ENCODE measurements around the gene B4GALT2. TPM values are rescaled to one million over a fixed set of nuclear protein-coding genes. Genes with fewer than 3 reads are reported as not detected.

The B4GALT2 gene
- total RNA-seq, 1 experiment from 2014 or later = 76.4 TPM

DNA sequence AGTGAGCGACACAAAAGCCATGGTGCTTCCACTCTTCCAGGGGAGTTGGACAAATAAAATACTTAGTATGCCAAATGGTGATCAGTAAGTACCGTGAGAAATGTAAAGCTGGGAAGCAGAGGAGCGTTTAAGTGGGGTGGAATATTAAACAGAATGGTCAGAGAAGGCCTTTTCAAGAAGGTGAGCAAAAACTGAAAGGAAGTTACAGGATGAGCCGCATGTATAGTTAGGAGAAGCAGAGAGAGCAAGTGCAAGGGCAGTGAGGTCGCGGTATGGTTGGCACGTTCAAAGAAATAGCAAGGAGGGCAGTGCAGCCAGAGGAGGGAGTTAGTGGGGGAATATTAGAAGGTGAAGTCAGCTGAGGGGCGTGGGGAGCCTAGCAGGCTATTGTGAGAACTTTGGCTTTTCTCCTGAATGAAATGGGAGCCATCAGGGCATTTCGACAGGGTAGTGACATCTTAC lies 5.0 kb upstream of the B4GALT2 start:
- DNase-seq (ENCODE audit: low spot score) = no peak
- ChIA-PET CTCF (no interaction called here), POLR2A (ENCODE audit: low non-redundant PET) (no interaction called here)
- H3K4me1 ChIP-seq (ENCODE audit: insufficient read depth, low read length, poor library complexity, severe bottlenecking) = peaks cover 27% of the 10 kb centered on the region
- H3K9me3 ChIP-seq (ENCODE audit: low read depth, low read length, poor library complexity, severe bottlenecking) = no peaks in the 10 kb centered on the region
- H3K27ac ChIP-seq (ENCODE audit: low read depth, low read length, poor library complexity, severe bottlenecking) = peak overlapping the region; percentile 90
- H3K4me3 ChIP-seq (ENCODE audit: low read depth, low read length, poor library complexity, severe bottlenecking) = peak overlapping the region; percentile 88
- TF ChIP-seq, protein P1, sequence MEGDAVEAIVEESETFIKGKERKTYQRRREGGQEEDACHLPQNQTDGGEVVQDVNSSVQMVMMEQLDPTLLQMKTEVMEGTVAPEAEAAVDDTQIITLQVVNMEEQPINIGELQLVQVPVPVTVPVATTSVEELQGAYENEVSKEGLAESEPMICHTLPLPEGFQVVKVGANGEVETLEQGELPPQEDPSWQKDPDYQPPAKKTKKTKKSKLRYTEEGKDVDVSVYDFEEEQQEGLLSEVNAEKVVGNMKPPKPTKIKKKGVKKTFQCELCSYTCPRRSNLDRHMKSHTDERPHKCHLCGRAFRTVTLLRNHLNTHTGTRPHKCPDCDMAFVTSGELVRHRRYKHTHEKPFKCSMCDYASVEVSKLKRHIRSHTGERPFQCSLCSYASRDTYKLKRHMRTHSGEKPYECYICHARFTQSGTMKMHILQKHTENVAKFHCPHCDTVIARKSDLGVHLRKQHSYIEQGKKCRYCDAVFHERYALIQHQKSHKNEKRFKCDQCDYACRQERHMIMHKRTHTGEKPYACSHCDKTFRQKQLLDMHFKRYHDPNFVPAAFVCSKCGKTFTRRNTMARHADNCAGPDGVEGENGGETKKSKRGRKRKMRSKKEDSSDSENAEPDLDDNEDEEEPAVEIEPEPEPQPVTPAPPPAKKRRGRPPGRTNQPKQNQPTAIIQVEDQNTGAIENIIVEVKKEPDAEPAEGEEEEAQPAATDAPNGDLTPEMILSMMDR (conservative IDR thresholded peaks at IDR 0.05; ENCODE audit: low read depth, low read length) = no peak
- no peak for TF ChIP-seq EZH2 (IDR thresholded peaks at IDR 0.05; ENCODE audit: borderline replicate concordance, low read depth, low read length, poor library complexity, severe bottlenecking)
- BruUV-seq (replicated peaks) = no TSS peak
- peaks cover 18% of the 10 kb centered on the region for H3K36me3 ChIP-seq (ENCODE audit: insufficient read depth, low read length, poor library complexity, severe bottlenecking)
- no peaks in the 10 kb centered on the region for H3K27me3 ChIP-seq (replicated peaks; ENCODE audit: insufficient read depth, low read depth, low read length, poor library complexity)
- intact Hi-C loops (cut with micrococcal nuclease; ENCODE audit: unreplicated experiment) = no loop called here

DNA sequence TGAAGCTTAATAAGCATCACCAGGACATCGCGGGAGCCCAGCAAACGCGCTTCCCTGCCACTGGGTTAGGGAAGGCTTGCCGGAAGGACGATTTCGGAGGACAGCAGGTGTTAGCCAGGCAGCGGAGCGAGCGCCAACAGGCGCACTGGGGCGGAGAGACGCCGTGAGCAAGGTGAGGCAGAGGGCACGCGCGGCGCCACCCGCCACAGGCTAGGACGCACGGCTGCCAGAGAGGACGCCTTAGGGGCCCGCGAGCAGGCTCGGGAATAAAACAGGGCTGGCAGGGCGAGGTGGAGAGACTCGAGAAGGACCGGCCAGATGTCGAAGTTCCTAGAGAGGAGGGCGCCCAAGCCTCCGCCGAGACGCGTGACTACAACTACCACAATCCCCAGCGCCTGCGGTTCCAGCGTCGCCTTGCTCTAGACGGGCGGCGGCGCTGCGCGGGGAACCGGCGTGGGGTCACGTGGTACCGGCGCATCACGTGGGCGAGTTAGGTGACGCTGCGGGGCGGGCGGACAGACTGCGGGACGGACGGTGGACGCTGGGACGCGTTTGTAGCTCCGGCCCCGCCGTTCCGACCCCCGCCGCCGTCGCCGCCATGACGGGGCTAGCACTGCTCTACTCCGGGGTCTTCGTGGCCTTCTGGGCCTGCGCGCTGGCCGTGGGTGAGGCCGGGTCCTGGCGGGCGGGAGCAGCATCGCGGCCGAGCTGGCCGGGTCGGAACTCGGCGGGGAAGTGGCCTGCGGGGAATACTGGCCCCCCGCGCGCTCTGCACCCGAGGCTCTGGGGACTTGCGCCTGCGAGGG lies 4.4 kb upstream of the B4GALT2 start, which contains the start of gene ATP6V0B:
Gene ATP6V0B (plus strand): TSS at position 518 of the 806 bp plus-strand sequence. CDS start 81 bp downstream, at position 599.
- BruUV-seq (replicated peaks) = no TSS peak
- TF ChIP-seq, protein P1 (conservative IDR thresholded peaks at IDR 0.05; ENCODE audit: low read depth, low read length) = no peak; the same call in 1 of the 2 replicates
- no peak for TF ChIP-seq EZH2 (IDR thresholded peaks at IDR 0.05; ENCODE audit: borderline replicate concordance, low read depth, low read length, poor library complexity, severe bottlenecking)
- CTCF ChIA-PET = interaction anchor here (0.5 kb wide), 1 partner anchor 14 kb away, joined by 3 read pairs; no protein-coding TSS in a partner anchor
- POLR2A ChIA-PET (ENCODE audit: low non-redundant PET) = no interaction called here
- intact Hi-C loops (cut with micrococcal nuclease; ENCODE audit: unreplicated experiment) = no loop called here
- peaks cover 27% of the 10 kb centered on the region for H3K4me1 ChIP-seq (ENCODE audit: insufficient read depth, low read length, poor library complexity, severe bottlenecking)
- H3K27ac ChIP-seq (ENCODE audit: low read depth, low read length, poor library complexity, severe bottlenecking) = peak within 1 kb of the TSS; percentile 90
- peaks cover 18% of the 10 kb centered on the region for H3K36me3 ChIP-seq (ENCODE audit: insufficient read depth, low read length, poor library complexity, severe bottlenecking)
- H3K9me3 ChIP-seq (ENCODE audit: low read depth, low read length, poor library complexity, severe bottlenecking) = no peaks in the 10 kb centered on the region
- peak; percentile 98 for DNase-seq (ENCODE audit: low spot score)
- H3K4me3 ChIP-seq (ENCODE audit: low read depth, low read length, poor library complexity, severe bottlenecking) = peak within 1 kb of the TSS; percentile 88
- no peaks in the 10 kb centered on the region for H3K27me3 ChIP-seq (replicated peaks; ENCODE audit: insufficient read depth, low read depth, low read length, poor library complexity)

DNA sequence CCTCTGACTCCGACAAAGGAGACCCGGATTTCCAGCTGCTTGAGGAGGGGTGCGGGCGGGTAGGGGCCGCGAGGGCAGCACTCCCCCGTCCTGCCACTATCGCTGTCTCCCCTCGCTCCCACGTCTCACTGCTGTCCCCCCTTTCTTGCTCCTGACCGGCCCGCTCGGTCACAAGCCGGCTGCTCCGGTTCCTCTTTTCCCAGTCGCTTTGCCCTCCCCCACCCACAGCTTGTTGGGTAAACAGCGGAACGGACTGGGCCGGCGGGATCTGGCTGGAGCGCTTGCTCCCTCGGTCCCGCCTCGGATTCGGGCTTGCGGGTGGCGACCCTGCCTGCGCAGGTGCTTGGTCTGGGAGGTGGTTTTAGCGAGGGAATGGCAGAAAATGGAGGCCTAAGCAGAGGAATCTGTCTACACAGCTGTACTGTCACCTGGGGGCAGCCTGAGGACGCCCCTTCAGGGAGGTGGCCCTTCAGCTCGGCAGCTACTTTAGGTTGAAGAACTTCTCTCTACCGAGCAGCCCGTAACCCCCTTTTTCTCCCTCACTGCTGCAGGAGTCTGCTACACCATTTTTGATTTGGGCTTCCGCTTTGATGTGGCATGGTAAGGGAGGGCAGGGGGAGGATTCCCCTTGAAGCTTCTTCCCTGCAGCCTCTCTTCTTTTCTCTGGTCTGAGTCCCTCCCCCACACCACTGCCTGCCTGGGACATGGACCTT lies 3.6 kb upstream of the B4GALT2 start:
- Histone ChIP-seq H3K4me1 (ENCODE audit: insufficient read depth, low read length, poor library complexity, severe bottlenecking) (peaks cover 27% of the 10 kb centered on the region), H3K9me3 (ENCODE audit: low read depth, low read length, poor library complexity, severe bottlenecking) (no peaks in the 10 kb centered on the region), H3K36me3 (ENCODE audit: insufficient read depth, low read length, poor library complexity, severe bottlenecking) (peaks cover 18% of the 10 kb centered on the region), H3K27me3 (replicated peaks; ENCODE audit: insufficient read depth, low read depth, low read length, poor library complexity) (no peaks in the 10 kb centered on the region), H3K4me3 (ENCODE audit: low read depth, low read length, poor library complexity, severe bottlenecking) (peak overlapping the region; percentile 88), H3K27ac (ENCODE audit: low read depth, low read length, poor library complexity, severe bottlenecking) (peak overlapping the region; percentile 90)
- intact Hi-C loops (cut with micrococcal nuclease; ENCODE audit: unreplicated experiment) = no loop called here
- POLR2A ChIA-PET (ENCODE audit: low non-redundant PET) = interaction anchor here (0.6 kb wide), 1 partner anchor 514 kb away, joined by 3 read pairs; no protein-coding TSS in a partner anchor
- no peak for TF ChIP-seq EZH2 (IDR thresholded peaks at IDR 0.05; ENCODE audit: borderline replicate concordance, low read depth, low read length, poor library complexity, severe bottlenecking)
- TF ChIP-seq, protein P1 (conservative IDR thresholded peaks at IDR 0.05; ENCODE audit: low read depth, low read length) = no peak
- BruUV-seq (replicated peaks) = TSS peak; percentile 26
- no peak for DNase-seq (ENCODE audit: low spot score)
- CTCF ChIA-PET = interaction anchor here (0.5 kb wide), 1 partner anchor 13 kb away, joined by 3 read pairs; no protein-coding TSS in a partner anchor
